ENCODE data around the gene SS18L1.
A peak's percentile ranks its signal among the peaks of the same experiment; 100 is the strongest.
"Not testable (repeated sequence)": the region's sequence is repeated elsewhere in the genome, so short reads cannot be mapped to it uniquely, and the experiment has no call there.

Gene SS18L1

DNA sequence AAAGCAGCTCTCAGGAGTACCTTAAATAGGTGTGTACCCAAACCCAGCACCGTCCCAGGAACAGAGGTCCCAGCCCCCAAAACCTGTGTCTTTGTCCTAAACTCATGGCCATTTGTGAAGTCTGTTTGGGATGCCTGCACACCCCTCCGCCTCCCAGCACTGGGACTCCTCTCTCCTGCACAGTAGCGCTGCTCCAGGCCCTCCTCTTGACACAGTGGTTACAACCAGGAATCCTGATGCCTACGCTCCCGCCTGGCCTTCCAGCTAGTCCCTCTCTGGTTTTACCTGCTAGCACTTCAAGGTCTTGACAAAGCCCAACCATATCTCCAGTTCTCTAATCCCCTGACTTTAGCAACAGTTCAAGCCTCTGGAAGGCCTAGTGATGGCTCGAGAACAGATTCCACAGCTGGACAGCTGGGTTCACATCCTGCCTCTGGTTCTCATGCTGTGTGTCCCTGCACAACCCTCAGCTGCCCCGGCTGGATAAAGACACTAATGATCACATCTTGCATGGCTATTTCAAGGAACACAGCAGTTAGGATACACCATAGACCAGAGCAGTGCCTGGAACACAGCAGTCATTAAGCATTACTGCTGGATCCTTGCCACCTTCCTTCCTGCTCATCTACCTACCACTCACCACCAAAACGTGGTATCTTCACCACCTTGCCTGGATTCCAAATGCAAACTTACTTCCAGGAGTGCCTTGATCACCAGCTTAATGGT, 5.9 kb upstream of the SS18L1 start:
- no peak for DNase-seq (ENCODE audit: low spot score)

DNA sequence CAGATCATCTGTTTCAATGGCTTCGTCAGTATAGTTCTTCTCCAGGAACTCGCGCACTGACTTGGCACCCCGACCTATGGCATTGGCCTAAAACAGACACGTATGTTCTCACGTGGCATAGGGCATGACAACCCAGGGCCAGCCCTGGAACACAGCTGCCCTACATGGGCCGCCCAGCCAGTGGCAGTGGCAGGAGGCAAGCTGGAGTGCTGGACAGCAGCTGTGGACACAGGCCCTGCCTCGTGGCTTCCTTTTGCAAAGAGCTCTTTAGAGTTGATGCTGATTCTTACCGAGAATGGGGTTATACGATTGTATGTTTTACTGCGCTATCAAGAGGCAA, 5.4 kb upstream of the SS18L1 start:
- DNase-seq (ENCODE audit: low spot score): no peak

DNA sequence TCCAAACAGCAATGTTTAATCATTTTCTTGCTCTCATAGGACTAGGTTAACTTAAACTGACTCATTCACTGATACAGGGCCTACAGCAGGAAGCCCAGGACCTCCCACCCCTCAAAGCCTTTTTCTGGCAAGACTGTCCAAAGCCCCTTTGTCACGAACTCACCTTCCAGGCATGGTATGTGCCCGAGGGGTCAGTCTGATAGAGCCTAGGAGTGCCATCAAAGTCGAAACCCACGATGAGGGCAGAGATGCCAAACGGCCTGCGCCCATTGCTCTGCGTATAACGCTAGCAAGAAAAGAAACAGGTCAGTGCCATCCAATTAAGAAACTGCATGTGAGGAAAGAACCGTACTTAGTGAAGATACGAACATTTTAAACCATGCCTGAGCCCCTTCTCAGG, 4.7 kb upstream of the SS18L1 start:
- DNase-seq (ENCODE audit: low spot score): no peak

DNA sequence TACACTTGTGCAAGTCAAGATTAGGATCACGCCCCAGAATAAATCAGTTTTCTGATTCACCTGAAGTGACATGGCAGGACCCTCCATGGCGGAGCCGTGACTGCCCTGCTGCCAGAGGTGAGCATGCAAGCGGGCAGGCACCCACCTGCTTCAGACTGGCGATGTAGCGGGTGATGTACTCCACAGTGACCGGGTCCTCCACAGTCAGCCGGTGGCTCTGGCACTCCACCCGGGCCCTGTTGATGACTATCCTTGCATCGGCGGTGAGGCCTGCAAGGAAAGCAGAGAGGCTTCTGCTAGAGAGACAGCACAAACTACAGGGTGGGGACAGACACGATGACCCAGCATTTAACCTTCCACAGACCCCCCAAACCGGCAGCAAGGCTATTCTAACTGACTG, 3.9 kb upstream of the SS18L1 start:
- DNase-seq (ENCODE audit: low spot score): no peak

DNA sequence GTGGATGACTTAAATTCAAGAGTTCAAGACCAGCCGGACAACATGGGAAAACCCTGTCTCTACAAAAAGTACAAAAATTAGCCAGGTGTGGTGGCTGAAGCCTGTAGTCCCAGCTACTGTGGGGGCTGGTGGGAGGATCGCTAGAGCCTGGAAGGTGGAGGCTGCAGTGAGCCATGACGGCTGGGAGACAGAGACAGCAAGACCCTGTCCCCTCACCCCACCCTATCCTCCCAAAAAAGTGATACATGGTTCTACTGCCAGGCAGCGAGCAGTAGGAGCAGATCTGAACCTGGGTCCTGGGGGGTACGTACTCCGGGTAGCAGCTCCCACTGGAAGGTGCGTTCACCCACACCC, 2.5 kb upstream of the SS18L1 start:
- no peak for DNase-seq (ENCODE audit: low spot score)

DNA sequence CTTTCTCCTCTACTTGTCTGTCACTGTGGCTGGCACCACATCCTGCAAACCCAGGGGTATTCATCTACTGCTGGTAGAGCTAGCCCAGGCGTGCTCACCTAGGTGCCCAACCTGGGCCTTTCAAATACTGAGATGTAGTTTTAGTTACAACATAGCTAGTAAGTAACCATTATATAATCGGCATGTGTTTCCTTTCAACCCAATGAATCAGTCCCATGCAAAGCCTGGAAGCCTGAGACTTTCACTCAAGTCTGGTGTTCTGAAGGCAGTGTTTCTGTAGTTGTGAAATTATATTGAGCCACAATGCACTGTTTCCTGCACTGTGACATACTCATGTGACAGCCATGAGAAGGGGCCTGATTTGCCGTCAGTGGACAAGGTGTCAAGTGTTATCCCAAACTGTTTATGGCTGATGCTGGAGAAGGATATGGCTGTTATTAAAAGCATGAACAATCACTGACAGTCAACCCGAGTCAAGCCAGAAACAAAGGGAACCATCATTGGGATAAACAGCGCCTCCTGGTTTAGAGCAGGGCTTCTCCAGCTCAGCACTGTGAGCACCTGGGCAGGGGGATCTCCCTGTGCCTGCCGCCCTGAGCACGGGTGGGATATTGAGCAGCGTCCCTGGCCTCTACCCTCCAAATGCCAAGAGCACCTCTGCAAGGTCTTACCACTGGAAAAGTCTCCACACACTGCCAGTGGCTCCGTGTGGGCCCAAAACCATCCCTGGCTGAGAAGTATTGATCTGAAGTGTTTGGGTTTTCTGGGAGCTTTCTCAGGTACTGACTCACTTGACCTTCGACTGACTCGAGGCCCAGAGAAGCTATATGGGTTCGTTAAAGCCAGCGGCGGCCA, 1.9 kb upstream of the SS18L1 start:
- DNase-seq (ENCODE audit: low spot score): peak; percentile 64

DNA sequence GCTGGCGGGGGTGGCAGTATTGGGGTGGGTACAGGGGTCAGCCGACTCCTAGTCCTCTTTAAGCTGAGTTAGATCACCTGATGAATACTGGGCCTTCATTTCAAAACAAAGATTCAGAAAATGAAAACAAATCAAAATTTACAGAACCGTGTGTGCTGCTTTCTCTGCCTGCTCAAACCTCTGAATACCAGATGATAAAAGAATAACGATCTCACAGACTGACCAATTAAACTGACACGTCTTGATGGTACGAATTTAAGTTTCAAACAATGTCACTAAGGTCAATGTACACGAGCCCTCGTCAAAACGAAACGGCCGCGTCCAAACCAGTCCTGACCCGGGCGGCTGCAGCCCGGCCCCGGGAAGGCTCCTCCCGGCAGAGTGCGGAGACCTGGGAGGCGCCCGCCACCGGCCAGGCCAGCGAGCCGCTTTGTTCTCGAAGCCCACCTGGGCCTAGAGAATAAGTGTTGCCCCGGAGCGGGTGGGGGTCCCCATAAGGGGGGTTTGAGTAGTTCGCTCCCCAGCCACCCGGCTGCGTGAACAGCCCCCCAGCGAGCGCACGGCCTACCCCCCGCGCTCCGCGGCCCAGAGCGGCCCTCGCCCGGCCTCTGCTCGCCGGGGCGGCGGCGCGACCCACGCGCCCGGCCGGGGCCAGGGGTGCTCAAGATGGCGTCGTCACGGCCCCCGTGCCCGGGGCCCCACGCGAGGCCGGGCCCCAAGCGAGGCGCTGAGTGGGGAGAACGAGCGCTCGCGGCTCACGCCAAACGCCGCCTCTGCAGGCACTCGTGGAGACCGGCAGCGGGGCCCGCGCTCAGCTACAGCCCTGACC, 1.1 kb upstream of the SS18L1 start:
- no peak for DNase-seq (ENCODE audit: low spot score)

DNA sequence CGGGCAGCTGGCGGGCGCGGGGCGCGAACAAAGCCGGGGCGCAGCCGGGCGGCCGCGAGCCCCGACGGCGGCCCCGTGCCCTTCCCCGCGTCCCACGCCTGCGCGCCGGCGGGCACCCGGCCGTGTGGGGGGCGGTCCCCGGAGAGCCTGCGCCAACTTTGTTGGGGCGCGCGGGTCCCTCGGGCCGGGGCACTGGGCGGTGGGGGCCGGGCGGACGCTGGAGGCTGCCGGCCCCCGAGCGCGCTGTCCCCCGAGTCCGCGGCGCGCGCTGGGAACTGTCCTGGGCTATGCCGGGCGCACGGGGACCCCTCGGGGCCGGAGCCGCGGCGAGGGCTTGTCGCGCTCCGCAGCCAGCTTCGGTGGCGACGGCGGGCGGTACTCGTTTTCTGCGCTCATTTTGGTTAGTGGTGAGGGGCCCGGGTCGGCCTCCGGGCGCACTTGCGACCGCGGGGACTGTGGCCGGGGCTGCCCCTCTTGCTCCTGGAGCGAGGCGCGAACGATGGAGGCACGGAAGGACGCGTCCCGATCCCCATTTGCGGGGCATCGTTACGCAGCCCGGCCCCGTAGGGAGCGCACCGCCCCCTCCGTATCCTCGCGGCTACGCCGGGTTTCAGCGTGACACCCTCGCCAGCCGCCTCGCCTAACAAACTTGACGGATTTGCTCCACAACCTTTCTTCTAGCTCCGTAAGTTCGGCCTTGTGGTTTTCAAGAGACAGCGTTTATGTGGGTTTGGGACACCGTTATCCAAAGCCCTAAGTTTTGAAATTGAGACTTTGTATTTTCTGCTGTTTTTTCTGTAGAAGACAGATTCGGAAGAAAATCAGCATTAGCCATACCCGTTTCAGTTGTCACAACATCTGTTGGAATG, 622 bp downstream of the SS18L1 start:
- DNase-seq (ENCODE audit: low spot score): peak; percentile 71

DNA sequence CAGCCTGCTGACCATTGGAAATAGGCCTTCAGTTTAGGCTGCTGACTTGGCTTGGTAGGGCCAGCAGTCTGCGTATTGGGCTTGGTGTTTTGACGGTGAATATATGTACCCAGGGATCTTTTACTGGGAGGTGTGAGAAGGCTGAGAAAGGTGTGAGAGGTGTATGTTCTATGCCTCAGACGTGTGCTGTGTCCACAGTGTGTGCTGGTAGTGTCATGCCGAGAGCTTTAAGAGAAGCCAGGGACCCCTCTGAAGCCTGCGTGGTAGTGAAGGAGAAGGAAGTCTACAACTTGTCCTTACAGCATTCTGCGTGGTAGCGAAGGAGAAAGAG, 2.1 kb downstream of the SS18L1 start:
- DNase-seq (ENCODE audit: low spot score): no peak

DNA sequence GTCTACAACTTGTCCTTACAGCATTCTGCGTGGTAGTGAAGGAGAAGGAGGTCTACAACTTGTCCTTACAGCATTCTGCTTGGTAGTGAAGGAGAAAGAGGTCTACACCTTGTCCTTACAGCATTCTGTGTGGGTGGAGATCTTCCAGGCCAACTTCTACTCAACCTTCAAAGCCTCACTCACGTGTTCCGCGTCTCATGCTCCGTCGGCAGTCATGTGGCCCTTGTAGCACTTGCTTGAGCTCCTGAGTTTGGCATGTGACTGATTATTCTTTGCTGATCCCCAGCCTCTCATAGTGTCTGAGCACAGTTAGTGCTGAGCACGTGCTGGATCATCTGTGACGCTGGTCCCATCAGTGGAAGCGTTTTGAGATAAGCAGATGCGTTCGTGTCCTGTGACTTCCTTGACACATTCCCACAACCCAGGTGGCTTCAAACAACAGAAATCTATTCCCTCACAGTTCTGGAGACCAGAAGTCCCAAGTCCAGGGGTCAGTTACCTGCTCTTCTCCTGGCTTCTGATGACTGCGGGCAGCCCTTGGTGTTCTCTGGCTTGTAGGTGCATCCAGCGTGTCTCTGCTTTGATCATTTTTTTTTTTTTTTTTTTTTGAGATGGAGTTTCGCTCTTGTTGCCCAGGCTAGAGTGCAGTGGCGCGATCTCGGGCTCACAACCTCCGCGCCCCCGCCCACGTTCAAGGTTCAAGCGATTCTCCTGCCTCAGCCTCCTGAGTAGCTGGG, 2.6 kb downstream of the SS18L1 start:
- no peak for DNase-seq (ENCODE audit: low spot score)

DNA sequence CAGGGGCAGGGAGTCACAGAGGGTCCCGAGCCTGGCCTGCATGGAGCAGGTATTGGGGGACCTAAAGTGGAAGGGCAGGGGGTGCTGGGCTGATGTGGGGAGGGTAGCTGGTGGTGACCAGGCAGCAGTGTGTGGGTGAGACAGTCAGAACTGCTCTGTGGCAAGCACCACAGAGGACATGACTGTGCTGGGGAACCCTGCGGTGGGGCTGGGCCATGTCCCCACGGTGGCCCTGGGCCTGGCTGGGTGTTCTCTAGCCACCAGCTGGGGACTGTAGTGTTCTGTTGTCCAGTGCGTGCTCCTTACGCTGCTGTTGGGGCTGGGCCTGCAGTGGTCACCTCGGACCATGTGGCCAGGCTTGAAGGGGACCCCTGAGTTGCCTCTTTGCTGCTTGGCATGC, 3.6 kb downstream of the SS18L1 start:
- DNase-seq (ENCODE audit: low spot score): no peak

DNA sequence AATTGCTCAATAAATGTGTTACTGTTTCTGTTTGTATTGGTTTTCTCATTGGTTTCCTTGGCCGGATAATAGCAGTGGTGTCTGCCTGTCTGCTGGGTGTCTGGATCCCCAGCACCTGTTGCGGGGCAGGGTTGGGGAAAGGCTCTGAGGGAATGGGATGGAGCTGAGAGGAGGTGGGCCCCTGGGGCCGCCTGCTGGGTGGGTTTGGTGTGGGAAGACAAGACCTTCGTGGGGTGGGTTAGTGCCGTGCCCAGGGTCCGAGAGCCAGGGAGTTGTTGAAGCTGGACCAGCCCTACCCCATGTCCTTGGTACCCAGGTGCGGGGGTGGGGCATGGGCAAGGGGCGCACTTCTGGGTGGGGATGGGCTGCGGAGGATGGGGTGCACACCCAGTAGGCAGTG, 4.0 kb downstream of the SS18L1 start:
- DNase-seq (ENCODE audit: low spot score): no peak

DNA sequence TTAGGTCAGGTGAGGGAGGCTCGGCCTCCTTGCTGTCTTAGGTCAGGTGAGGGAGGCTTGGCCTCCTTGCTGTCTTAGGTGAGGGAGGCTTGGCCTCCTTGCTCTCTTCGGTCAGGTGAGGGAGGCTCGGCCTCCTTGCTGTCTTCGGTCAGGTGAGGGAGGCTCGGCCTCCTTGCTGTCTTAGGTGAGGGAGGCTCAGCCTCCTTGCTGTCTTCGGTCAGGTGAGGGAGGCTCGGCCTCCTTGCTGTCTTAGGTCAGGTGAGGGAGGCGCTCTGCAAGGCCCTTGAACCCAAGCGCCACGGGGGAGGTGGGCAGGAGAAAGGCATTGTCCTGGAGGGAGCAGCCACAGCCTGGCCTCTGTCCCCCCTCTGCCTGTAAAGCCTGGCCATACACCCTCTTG, 4.8 kb downstream of the SS18L1 start:
- not testable (repeated sequence) for DNase-seq (ENCODE audit: low spot score)

DNA sequence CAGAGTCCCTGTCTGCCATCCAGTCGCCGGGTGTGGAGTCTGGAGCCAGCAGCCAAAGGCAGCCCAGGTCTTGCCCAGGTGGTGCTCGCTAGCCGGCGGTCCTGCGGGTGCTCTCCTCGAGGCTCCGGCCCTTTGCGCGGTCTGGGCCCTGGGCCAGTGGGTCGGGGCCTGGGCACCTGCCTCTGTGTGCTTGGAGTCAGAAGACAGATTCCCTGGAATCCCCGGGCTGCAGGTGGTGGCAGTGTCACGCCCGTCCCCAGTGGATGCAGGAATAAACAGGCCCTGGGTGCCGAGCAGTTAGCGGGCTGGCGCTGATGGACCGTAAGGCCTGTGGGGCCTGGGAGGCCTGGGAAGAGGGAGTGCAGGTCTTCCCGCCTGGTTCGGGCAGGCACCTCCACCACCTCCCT, 5.3 kb downstream of the SS18L1 start:
- DNase-seq (ENCODE audit: low spot score): no peak

DNA sequence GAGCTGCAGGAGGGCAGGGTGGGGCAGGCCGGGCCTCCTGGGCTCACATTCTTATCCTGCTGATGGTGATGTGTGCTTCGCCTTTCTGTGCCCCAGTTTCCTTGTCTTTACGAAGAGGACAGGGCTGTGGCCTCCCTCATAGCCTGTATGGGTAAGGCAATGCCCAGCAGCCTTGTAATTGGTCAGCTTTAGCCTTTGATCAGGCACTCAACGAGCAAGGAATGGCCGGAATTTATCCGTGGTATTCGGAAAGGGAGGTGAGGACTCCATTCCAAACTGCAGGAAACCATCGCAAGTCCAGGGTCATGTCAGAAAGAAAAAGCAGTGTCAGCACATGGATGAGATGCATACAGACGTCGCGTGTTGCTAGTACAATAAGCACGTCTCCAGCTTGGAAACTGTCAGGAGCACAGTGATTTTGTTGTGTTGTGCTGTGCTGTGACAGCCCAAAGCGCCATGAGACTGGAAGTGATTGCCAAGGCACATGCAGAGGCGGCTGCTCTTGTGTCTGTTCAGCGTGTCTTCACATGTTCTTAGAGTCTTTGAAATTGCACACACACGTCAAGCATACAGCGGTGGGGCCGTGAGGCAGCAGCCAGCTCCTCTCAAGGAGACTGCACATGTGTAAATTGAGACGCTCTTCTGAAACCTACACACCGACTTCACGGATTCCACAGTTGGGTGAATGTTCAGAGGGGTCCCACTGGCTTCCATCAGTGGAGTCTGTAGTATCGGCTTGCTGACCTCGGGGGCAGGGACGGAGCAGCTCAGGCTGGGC, 6.2 kb downstream of the SS18L1 start:
- DNase-seq (ENCODE audit: low spot score): no peak

DNA sequence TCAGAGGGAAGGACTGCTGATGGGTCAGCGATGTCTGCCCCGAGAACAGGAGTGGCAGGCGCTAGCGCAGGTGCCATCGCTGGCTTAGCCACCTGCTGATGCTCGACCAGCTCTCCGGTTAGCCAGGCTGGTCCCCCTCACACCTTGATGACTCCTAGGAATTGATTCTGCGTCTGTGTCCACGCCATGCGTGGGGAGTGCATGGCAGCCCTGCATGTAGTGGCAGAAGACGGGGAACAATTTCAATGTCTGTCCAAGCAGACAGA, 6.7 kb downstream of the SS18L1 start:
- no peak for DNase-seq (ENCODE audit: low spot score)

DNA sequence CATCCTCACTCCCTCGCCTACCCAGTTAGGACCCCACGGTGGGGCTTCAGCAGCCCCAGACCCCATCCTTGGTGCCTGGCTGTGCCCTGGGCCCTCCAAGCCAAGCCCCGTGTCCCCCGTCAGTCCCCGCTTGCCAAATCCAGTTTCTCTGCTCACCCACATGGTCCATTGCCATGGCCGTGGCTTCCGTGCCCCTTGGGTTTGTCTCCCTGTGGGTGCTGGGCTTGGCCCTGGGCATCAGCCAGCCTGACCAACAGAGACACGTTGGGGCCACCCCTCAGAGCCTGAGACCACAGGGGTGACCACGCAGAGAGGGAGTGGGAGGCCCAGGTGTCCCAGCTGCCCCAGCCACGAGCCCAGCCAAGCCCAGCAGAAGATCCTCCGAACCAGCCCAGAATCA, 7.7 kb downstream of the SS18L1 start:
- DNase-seq (ENCODE audit: low spot score): no peak

DNA sequence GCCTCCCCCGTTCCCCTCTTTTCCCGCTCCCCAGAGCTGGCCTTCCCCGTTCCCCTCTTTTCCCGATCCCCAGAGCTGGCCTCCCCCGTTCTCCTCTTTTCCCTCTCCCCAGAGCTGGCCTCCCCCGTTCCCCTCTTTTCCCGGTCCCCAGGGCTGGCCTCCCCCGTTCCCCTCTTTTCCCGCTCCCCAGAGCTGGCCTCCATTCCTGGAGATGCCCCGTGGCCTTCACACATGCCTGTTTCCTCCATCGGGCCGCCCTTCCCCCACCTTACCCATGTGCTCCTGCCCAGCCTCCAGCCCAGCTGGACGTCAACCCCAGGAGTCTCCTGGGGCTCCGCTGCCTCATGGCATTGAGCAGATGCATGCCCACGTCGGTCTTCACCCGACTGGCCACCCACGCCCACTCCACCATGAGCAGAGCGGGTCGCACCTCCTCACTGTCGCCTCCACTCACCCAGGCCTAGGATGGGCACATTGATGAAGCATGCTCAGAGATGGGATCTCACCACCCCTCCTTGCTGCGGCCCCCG, 8.3 kb downstream of the SS18L1 start:
- DNase-seq (ENCODE audit: low spot score): no peak

DNA sequence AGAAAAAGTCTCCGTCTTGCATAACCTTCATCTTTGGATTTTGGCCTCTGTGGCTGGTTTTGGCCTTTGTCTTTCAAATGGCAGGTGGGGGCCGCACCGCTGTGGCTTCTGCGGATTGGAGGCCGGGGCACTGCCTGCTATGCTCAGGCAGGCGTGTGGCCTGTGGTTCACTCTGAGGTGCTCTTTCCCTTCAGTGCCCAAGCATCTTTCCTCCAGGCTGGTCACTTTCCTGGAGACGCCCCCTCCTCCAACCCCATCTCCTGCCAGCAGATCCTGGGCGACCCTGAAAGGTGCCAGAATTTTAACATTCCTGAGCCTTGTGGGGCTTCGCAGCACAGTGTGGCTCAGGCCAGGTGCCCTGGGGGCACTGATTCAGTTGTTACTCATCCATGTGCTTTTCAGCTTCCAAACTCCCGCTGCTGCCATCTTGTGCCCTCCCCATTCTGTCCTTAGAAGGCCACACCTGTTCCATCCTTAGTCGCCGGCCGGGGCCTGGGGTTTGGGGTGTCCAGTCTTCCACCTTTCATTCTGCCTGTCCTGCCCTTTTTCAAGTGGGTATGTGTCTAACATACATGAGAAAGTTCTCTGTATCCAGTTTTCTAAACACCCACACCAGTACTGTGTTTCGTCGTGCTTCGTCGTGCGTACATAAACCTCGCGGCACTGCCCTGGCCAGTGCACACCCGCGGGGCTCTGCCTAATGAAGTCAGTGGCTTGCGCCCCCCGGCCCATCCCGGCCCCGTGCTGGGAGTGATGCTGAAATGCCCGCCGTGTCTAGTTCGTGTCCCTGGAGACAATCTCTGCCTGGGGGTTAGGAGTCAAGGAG, 12.1 kb downstream of the SS18L1 start:
- DNase-seq (ENCODE audit: low spot score): no peak

DNA sequence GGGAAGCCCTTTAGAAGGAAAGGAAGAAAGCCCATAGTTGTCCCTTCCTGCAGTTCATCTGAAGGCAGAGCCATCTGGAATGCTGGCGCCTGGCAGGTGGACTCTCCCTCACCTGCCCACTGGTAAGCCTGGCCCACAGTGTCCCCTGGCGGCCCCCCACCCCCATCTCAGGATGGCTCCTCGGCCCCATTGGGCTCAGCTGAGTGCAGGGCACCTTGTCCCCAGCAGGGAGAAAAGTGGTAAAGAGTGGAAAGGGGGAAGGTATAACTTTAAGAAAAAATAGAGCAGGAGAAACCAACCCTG, 12.6 kb downstream of the SS18L1 start:
- DNase-seq (ENCODE audit: low spot score): no peak

Data from RKO (cell line).